Measurements from ENCODE around the gene SLC4A7.

DNA sequence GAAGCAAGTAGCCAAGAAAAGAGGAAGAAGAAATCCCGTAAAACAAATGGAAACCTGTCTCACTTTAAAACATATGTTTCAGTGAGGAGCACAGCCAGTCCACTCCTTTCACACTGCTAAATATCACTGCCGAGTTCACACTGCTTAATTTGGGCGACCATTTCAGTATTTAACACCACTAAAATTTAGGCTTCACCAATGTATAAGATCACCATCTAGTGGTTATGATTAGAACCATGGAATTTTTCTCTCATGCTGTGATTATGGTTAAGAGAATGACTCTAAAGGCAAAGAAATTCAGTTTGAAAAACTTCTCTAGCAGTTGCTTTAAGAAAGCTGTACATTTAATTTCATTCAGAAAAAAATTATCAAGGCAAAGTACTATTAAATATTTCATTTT, 16.6 kb downstream of the SLC4A7 start:
- no peak for TF ChIP-seq EGR1 (IDR thresholded peaks at IDR 0.05; ENCODE audit: borderline replicate concordance in 1 of 2, low read depth in 2 of 2, low read length in 2 of 2)
- no peak for TF ChIP-seq BRCA1 (IDR thresholded peaks at IDR 0.05; ENCODE audit: low read depth, low read length)
- TF ChIP-seq CREM (IDR thresholded peaks at IDR 0.05; ENCODE audit: low read depth): no peak
- TF ChIP-seq SIN3A (IDR thresholded peaks at IDR 0.05; ENCODE audit: low read depth, low read length): no peak

Measured in GM12878 (cell line).